Karpas-422 (cell line): ENCODE data around the gene PIP5KL1. TPM values are rescaled to one million over a fixed set of nuclear protein-coding genes. Genes with fewer than 3 reads are reported as not detected.

Experiments
- DNase-seq: peaks from one replicate; pipeline ENCODE4 v3.0.0-alpha.2; 2015
- H2AFZ ChIP-seq: fragments of 200-600 bp; sonication (generic); 2 replicates; pipeline ENCODE4 v1.6.1; 2014; ENCODE audit warnings: antibody characterized with exemption, low read length, mixed read lengths
- H3K27ac ChIP-seq: fragments of 200-600 bp; sonication (generic); 2 replicates; pipeline ENCODE4 v1.5.1; 2014; ENCODE audit warnings: mild to moderate bottlenecking, low read length, moderate library complexity
- H3K27me3 ChIP-seq: fragments of 200-600 bp; sonication (generic); 2 replicates; pipeline ENCODE4 v1.6.1; 2014; ENCODE audit warnings: low read length, mixed read lengths
- H3K36me3 ChIP-seq: fragments of 200-600 bp; sonication (generic); 2 replicates; pipeline ENCODE4 v1.6.1; 2014; ENCODE audit warnings: low read length, mixed read lengths; ENCODE audit not compliant: insufficient read depth
- H3K4me1 ChIP-seq: fragments of 200-600 bp; sonication (generic); 2 replicates; pipeline ENCODE4 v1.6.1; 2014; ENCODE audit warnings: mild to moderate bottlenecking, low read length, mixed read lengths
- H3K4me2 ChIP-seq: fragments of 200-600 bp; sonication (generic); 2 replicates; pipeline ENCODE4 v1.6.1; 2014; ENCODE audit warnings: low read length, low read depth, mild to moderate bottlenecking; ENCODE audit not compliant: poor library complexity, severe bottlenecking
- H3K4me3 ChIP-seq: fragments of 200-600 bp; sonication (generic); 2 replicates; pipeline ENCODE4 v1.5.1; 2014; ENCODE audit warnings: mild to moderate bottlenecking, antibody characterized with exemption, low read length, mixed read lengths
- H3K79me2 ChIP-seq: fragments of 200-600 bp; sonication (generic); 2 replicates; pipeline ENCODE4 v1.6.1; 2014; ENCODE audit warnings: mild to moderate bottlenecking, low read length, mixed read lengths
- H3K9ac ChIP-seq: fragments of 200-600 bp; sonication (generic); 2 replicates; pipeline ENCODE4 v1.6.0; 2014; ENCODE audit warnings: low read length
- H3K9me2 ChIP-seq: fragments of 200-600 bp; sonication (generic), shearing (Covaris generic); replicated peaks from 2 replicates; pipeline ENCODE4 v1.6.0; 2014; ENCODE audit warnings: mild to moderate bottlenecking, low read length, moderate library complexity; ENCODE audit not compliant: insufficient read depth
- H3K9me3 ChIP-seq: fragments of 300-700, 200-600 bp; sonication (generic); 2 replicates; pipeline ENCODE4 v1.6.1; 2014; ENCODE audit warnings: low read length, mixed read lengths
- H4K20me1 ChIP-seq: fragments of 200-600 bp; sonication (generic); 2 replicates; pipeline ENCODE4 v1.6.1; 2014; ENCODE audit warnings: mild to moderate bottlenecking, antibody characterized with exemption, low read length, low read depth; ENCODE audit not compliant: insufficient read depth
- total RNA-seq: library from RNA; depleted of rRNA; stranded (reverse); fragments of >200 nt; shearing (Covaris generic); gene quantifications from 2 replicates; pipeline ENCODE4 v1.2.3, GENCODE V29; 2014; ENCODE audit warnings: low replicate concordance; rRNA removed

The PIP5KL1 gene
- total RNA-seq, 1 experiment from 2014 or later = 2.7 TPM

GRCh38 chr9:127870887-127871286, 59.7 kb downstream of the PIP5KL1 start:
- H3K27ac ChIP-seq = no peak overlapping the region
- H2AFZ ChIP-seq = no peak overlapping the region
- no peak overlapping the region for H3K4me3 ChIP-seq
- H3K36me3 ChIP-seq = no peaks in the 10 kb centered on the region
- H3K9me2 ChIP-seq = no peaks in the 10 kb centered on the region
- no peaks in the 10 kb centered on the region for H3K9me3 ChIP-seq
- H3K79me2 ChIP-seq = no peaks in the 10 kb centered on the region
- DNase-seq = no peak
- H4K20me1 ChIP-seq = no peaks in the 10 kb centered on the region
- H3K4me1 ChIP-seq = no peaks in the 10 kb centered on the region
- no peaks in the 10 kb centered on the region for H3K27me3 ChIP-seq
- no peak overlapping the region for H3K4me2 ChIP-seq
- H3K9ac ChIP-seq = no peak overlapping the region

Other genes with a start within 250 kb of the PIP5KL1 start
- not detected in 2 replicates for gene CFAP157, start 223.8 kb downstream of the PIP5KL1 start, total RNA-seq
- 10.6 and 24.9 TPM in 2 replicates for gene PTRH1, start 215.1 kb downstream of the PIP5KL1 start, total RNA-seq
- gene TTC16, start 214.7 kb downstream of the PIP5KL1 start, total RNA-seq = not detected in 2 replicates
- gene TOR2A, start 195.5 kb downstream of the PIP5KL1 start, total RNA-seq = 10.7 and 12.7 TPM in 2 replicates
- gene SH2D3C, start 152.1 kb downstream of the PIP5KL1 start, total RNA-seq = 0.61 TPM in 1 of 2 replicates, not detected in the other
- 23.9 and 30.7 TPM in 2 replicates for gene CDK9, start 144.7 kb downstream of the PIP5KL1 start, total RNA-seq
- gene FPGS, start 127.9 kb downstream of the PIP5KL1 start, total RNA-seq = 41.9 and 102 TPM in 2 replicates
- not detected in 2 replicates for gene ENG, start 76.1 kb downstream of the PIP5KL1 start, total RNA-seq
- 1.0 and 32.6 TPM in 2 replicates for gene AK1, start 53.1 kb downstream of the PIP5KL1 start, total RNA-seq
- 21.7 and 55.7 TPM in 2 replicates for gene ST6GALNAC6, start 31.2 kb downstream of the PIP5KL1 start, total RNA-seq
- 23.5 and 41.6 TPM in 2 replicates for gene ST6GALNAC4, start 13.7 kb downstream of the PIP5KL1 start, total RNA-seq
- 21.5 and 34.4 TPM in 2 replicates for gene DPM2, start 7.1 kb upstream of the PIP5KL1 start, total RNA-seq
- gene EEIG1, start 50.2 kb upstream of the PIP5KL1 start, total RNA-seq = 6.9 and 10.1 TPM in 2 replicates
- 7.3 and 13.9 TPM in 2 replicates for gene NAIF1, start 136.5 kb upstream of the PIP5KL1 start, total RNA-seq
- gene SLC25A25, start 137.5 kb upstream of the PIP5KL1 start, total RNA-seq = 4.1 and 12.7 TPM in 2 replicates
- 68.4 and 114 TPM in 2 replicates for gene PTGES2, start 197.0 kb upstream of the PIP5KL1 start, total RNA-seq
- not detected in 2 replicates for gene LCN2, start 218.7 kb upstream of the PIP5KL1 start, total RNA-seq
- gene BBLN, start 229.5 kb upstream of the PIP5KL1 start, total RNA-seq = 154 and 209 TPM in 2 replicates